Testis (tissue), 3 donors: ENCODE data around the gene HECA. TPM values are rescaled to one million over a fixed set of nuclear protein-coding genes. Genes with fewer than 3 reads are reported as not detected.
"Not testable (repeated sequence)": the region's sequence is repeated elsewhere in the genome, so short reads cannot be mapped to it uniquely, and the experiment has no call there.

ENCODE experiments used
- DNase-seq: peaks from one replicate; pipeline ENCODE4 v3.0.0-alpha.2; 2019
- H3K27ac ChIP-seq, 2 donors: fragments of 200-600 bp; sonication (generic); one replicate each; pipeline ENCODE4 v1.5.1; 2019
- H3K27me3 ChIP-seq: fragments of 200-600 bp; sonication (generic); one replicate; pipeline ENCODE4 v1.5.1; 2019
- H3K36me3 ChIP-seq: fragments of 200-600 bp; sonication (generic); one replicate; pipeline ENCODE4 v1.5.1; 2017; ENCODE audit warnings: low read depth; ENCODE audit errors: missing control alignments
- H3K4me1 ChIP-seq: fragments of 200-600 bp; sonication (generic); one replicate; pipeline ENCODE4 v1.5.1; 2019
- H3K4me3 ChIP-seq, 2 donors: fragments of 200-600 bp; sonication (generic); one replicate each; pipeline ENCODE4 v1.5.1; 2017 to 2019
- H3K9me3 ChIP-seq: fragments of 200-600 bp; sonication (generic); one replicate; pipeline ENCODE4 v1.5.1; 2017
- CTCF ChIP-seq, 3 experiments: fragments of 450-650 bp in 2 of 3; fragments of 200-600 bp in 1 of 3; sonication (generic) in 1 of 3; IDR thresholded peaks; one replicate each; pipeline ENCODE4 v1.5.1; 2016 to 2019; ENCODE audit warnings: antibody characterized with exemption in 3 of 3, mild to moderate bottlenecking in 2 of 3, moderate library complexity in 1 of 3
- POLR2A ChIP-seq: fragments of 450-650 bp; IDR thresholded peaks from one replicate; pipeline ENCODE4 v1.6.1; 2017; ENCODE audit warnings: antibody characterized with exemption, mild to moderate bottlenecking, moderate library complexity
- WGBS, 2 donors: methylation state at CpG; one replicate each; pipeline ENCODE4 v1.1.5; 2018; 5-methylcytosine and 5-hydroxymethylcytosine counted together
- intact Hi-C: fragments of 100-400 bp; cut with DNase I; formaldehyde crosslinking; loops from one replicate; pipeline ENCODE4 v1.15.1; 2023; ENCODE audit warnings: low total_unique reads
- polyA plus RNA-seq: library from polyadenylated mRNA; stranded (reverse); fragments of 350-450 nt; fragmentation: Illumina TruSeq; extraction: RNeasy Lipid Tissue Mini Kit (QIAGEN cat#74804); gene quantifications from one replicate; pipeline ENCODE4 v1.2.3, GENCODE V29; 2014; ENCODE audit warnings: low read depth, low replicate concordance; ENCODE audit not compliant: insufficient read depth
- total RNA-seq, 2 donors: library from RNA; depleted of rRNA; stranded (reverse); fragments of >200 nt; gene quantifications; one replicate each; pipeline ENCODE4 v1.2.3, GENCODE V29; 2016

HECA gene
- total and polyA plus RNA-seq, 3 donors from 2014 or later = 19.1 to 47.4 (median 40.2) TPM

DNA sequence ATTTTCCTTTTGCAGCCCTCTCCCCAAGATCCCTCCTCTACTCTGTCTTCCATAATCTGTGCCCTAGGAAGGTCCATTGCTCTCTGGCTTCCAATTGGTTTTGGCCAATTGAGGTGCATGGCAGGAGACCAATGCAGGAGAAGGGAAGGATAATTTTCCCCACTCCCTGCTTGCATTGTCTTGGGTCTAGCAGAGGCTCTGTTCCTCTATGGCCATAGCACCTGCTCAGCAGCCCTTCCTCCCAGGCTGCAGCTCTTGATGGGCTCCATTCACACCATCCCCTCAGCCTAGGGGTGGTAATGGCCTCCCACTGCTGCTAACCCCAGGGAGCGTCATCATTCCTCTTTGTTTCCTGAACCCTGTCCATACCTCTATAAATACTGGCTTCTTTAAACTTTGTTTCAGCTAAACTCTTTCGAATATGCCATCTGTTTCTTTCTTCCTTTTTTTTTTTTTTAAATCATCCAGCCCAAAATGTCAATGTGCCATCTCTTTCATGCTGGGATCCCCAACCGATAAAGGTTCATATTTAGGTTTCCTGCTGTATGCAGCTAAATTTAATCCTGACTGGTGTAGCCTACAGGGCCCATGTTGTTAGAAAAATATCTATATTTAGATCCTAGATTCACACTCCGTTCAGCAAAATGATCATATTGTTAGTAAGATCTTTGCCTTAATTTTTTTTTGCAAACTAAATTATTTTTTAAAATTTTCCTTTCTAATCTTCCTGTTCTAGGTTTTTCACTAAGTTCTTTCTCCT is 63.8 kb downstream of the HECA start:
- 85 to 92% methylated on average over 4 of the region's 4 CpGs for WGBS, 2 donors
- H3K27me3 ChIP-seq = no peaks in the 10 kb centered on the region
- intact Hi-C loops = no loop called here
- H3K36me3 ChIP-seq = no peaks in the 10 kb centered on the region
- H3K4me1 ChIP-seq = no peaks in the 10 kb centered on the region
- no peak for DNase-seq
- no peak overlapping the region for H3K4me3 ChIP-seq
- TF ChIP-seq CTCF (IDR thresholded peaks at IDR 0.05) = no peak
- no peak for TF ChIP-seq POLR2A
- H3K9me3 ChIP-seq = no peaks in the 10 kb centered on the region
- no peak overlapping the region for H3K27ac ChIP-seq

- Histone ChIP-seq H3K27me3 (no peaks in the 10 kb centered on the region), H3K4me1 (no peaks in the 10 kb centered on the region), H3K27ac (no peak overlapping the region), H3K9me3 (no peaks in the 10 kb centered on the region), H3K4me3 (no peak overlapping the region), H3K36me3 (no peaks in the 10 kb centered on the region)
- no peak for TF ChIP-seq POLR2A
- TF ChIP-seq CTCF (IDR thresholded peaks at IDR 0.05) = no peak
- no peak for DNase-seq
- intact Hi-C loops = no loop called here
- WGBS, 2 donors = 94 to 97% methylated on average over 4 of the region's 4 CpGs
Observed at GRCh38 chr6:139201378-139201777, 66.5 kb downstream of the HECA start.

GRCh38 chr6:139204978-139205377 is 70.1 kb downstream of the HECA start:
- TF ChIP-seq CTCF (IDR thresholded peaks at IDR 0.05) (no peak), POLR2A (no peak)

DNA sequence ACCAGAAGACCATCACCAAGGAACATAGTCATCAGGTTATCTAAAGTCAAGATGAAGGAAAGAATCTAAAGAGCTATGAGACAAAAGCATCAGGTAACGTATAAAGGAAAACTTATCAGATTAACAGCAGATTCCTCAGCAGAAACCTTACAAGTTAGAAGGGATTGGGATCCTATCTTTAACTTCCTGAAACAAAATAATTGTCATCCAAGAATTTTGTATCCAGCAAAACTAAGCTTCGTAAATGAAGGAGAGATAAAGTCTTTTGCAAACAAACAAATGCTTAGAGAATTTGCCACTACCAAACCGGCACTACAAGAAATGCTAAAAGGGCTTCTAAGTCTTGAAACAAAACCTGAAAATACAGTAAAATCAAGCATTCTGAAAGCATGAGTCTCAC is 71.0 kb downstream of the HECA start:
- DNase-seq = no peak
- H3K4me3 ChIP-seq = no peak overlapping the region
- no peaks in the 10 kb centered on the region for H3K36me3 ChIP-seq
- intact Hi-C loops = no loop called here
- TF ChIP-seq POLR2A = no peak
- no peak for TF ChIP-seq CTCF (IDR thresholded peaks at IDR 0.05)
- no peaks in the 10 kb centered on the region for H3K9me3 ChIP-seq
- no peaks in the 10 kb centered on the region for H3K27me3 ChIP-seq
- WGBS, 2 donors = 88 to 92% methylated on average over 3 of the region's 3 CpGs
- no peaks in the 10 kb centered on the region for H3K4me1 ChIP-seq
- no peak overlapping the region for H3K27ac ChIP-seq

More at GRCh38 chr6:139204978-139205377, 70.1 kb downstream of the HECA start:
- Histone ChIP-seq H3K36me3 (no peaks in the 10 kb centered on the region), H3K9me3 (no peaks in the 10 kb centered on the region), H3K4me3 (no peak overlapping the region), H3K4me1 (no peaks in the 10 kb centered on the region), H3K27me3 (no peaks in the 10 kb centered on the region), H3K27ac (no peak overlapping the region)
- intact Hi-C loops = no loop called here
- DNase-seq = no peak
- WGBS, 2 donors = 87 to 93% methylated on average over 2 of the region's 2 CpGs

DNA sequence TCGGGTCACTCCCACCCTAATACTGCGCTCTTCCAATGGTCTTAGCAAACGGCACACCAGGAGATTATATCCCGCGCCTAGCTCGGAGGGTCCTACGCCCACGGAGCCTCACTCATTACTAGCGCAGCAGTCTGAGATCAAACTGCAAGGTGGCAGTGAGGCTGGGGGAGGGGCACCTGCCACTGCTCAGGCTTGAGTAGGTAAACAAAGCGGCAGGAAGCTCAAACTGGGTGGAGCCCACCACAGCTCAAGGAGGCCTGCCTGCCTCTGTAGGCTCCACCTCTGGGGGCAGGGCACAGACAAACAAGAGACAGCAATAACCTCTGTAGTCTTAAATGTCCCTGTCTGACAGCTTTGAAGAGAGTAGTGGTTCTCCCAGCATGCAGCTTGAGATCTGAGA is 75.9 kb downstream of the HECA start:
- H3K27me3 ChIP-seq, H3K4me1 ChIP-seq, DNase-seq, H3K4me3 ChIP-seq, H3K9me3 ChIP-seq, H3K36me3 ChIP-seq, intact Hi-C loops, H3K27ac ChIP-seq: not testable (repeated sequence)
- WGBS, 2 donors = 82 to 97% methylated on average over 7 to 10 of the region's 10 CpGs

DNA sequence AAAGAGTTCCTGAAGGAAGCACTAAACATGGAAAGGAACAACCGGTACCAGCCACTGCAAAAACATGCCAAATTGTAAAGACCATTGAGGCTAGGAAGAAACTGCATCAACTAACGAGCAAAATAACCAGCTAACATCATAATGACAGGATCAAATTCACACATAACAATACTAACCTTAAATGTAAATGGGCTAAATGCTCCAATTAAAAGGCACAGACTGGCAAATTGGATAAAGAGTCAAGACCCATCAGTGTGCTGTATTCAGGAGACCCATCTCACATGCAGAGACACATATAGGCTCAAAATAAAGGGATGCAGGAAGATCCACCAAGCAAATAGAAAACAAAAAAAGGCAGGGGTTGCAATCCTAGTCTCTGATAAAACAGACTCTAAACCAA is 77.6 kb downstream of the HECA start:
- H3K36me3 ChIP-seq, H3K4me1 ChIP-seq, intact Hi-C loops, H3K27ac ChIP-seq, DNase-seq, H3K4me3 ChIP-seq, H3K9me3 ChIP-seq, H3K27me3 ChIP-seq: not testable (repeated sequence)
- 95% methylated on average over 2 of the region's 2 CpGs; no CpG with 5 or more reads in 1 of the 2 donors for WGBS, 2 donors
